Keratinocyte (primary cell): Measurements from ENCODE around the gene PRR14. TPM values are rescaled to one million over a fixed set of nuclear protein-coding genes. Genes with fewer than 3 reads are reported as not detected.
A peak's percentile ranks its signal among the peaks of the same experiment; 100 is the strongest.

Experiments
- DNase-seq: peaks from one replicate; pipeline ENCODE4 v3.0.0-alpha.2; 2011; ENCODE audit warnings: low read depth, missing footprints, low spot score
- FAIRE-seq: peaks from 2 replicates; lab custom pipeline; 2011; peaks lifted over from hg19 to GRCh38; lab: Jason Lieb, UNC
- H2AFZ ChIP-seq: 2 replicates; pipeline ENCODE4 v1.6.0; 2012; ENCODE audit warnings: low read length, control low read depth, inconsistent platforms; ENCODE audit not compliant: control insufficient read depth
- H3K27ac ChIP-seq: 2 replicates; pipeline ENCODE4 v1.5.1; 2011; ENCODE audit warnings: low read length; ENCODE audit not compliant: control insufficient read depth, insufficient read depth
- H3K27me3 ChIP-seq: 3 replicates; pipeline ENCODE4 v1.6.0; 2011; ENCODE audit warnings: low read length; ENCODE audit not compliant: control insufficient read depth, insufficient read depth; ENCODE audit errors: extremely low read depth
- H3K36me3 ChIP-seq, 2 experiments: 2 replicates in 1 of 2; 3 replicates in 1 of 2; pipeline ENCODE4 v1.5.1; 2011; ENCODE audit warnings: low read length in 2 of 2, mild to moderate bottlenecking in 1 of 2; ENCODE audit not compliant: control insufficient read depth in 2 of 2, insufficient read depth in 2 of 2; ENCODE audit errors: extremely low read depth in 1 of 2
- H3K4me1 ChIP-seq: 3 replicates; pipeline ENCODE4 v1.5.1; 2011; ENCODE audit warnings: low read length; ENCODE audit not compliant: control insufficient read depth, insufficient read depth; ENCODE audit errors: extremely low read depth
- H3K4me2 ChIP-seq: 3 replicates; pipeline ENCODE4 v1.6.0; 2011; ENCODE audit warnings: low read depth, low read length; ENCODE audit not compliant: control insufficient read depth, insufficient read depth; ENCODE audit errors: extremely low read depth
- H3K4me3 ChIP-seq, 3 experiments: fragments of 200-600 bp in 1 of 3; sonication (generic) in 1 of 3; 2 replicates in 2 of 3; 3 replicates in 1 of 3; pipeline ENCODE4 v1.5.1; 2011 to 2016; ENCODE audit warnings: low read length in 3 of 3, mild to moderate bottlenecking in 3 of 3, control low read depth in 2 of 3, inconsistent platforms in 1 of 3, low read depth in 1 of 3, mixed read lengths in 1 of 3, mixed run types in 1 of 3, moderate library complexity in 1 of 3; ENCODE audit not compliant: control insufficient read depth in 2 of 3, insufficient read depth in 2 of 3; ENCODE audit errors: extremely low read depth in 1 of 3
- H3K79me2 ChIP-seq: 2 replicates; pipeline ENCODE4 v1.6.0; 2012; ENCODE audit warnings: low read length; ENCODE audit not compliant: control insufficient read depth, insufficient read depth
- H3K9ac ChIP-seq: 3 replicates; pipeline ENCODE4 v1.6.0; 2011; ENCODE audit warnings: low read length; ENCODE audit not compliant: control insufficient read depth, insufficient read depth; ENCODE audit errors: extremely low read depth
- H3K9me1 ChIP-seq: 3 replicates; pipeline ENCODE4 v1.6.0; 2011; ENCODE audit warnings: low read length; ENCODE audit not compliant: control insufficient read depth, insufficient read depth; ENCODE audit errors: extremely low read depth
- H3K9me3 ChIP-seq: 2 replicates; pipeline ENCODE4 v1.5.1; 2012; ENCODE audit warnings: low read depth, low read length; ENCODE audit not compliant: control insufficient read depth
- H4K20me1 ChIP-seq: 3 replicates; pipeline ENCODE4 v1.6.0; 2011; ENCODE audit warnings: low read length; ENCODE audit not compliant: control insufficient read depth, insufficient read depth; ENCODE audit errors: extremely low read depth
- CTCF ChIP-seq, 3 experiments: IDR thresholded peaks in 1 of 3; conservative IDR thresholded peaks in 1 of 3; optimal IDR thresholded peaks in 1 of 3; 2 replicates in 2 of 3; 3 replicates in 1 of 3; pipeline versions ENCODE3 to v1.5.1; 2011; ENCODE audit warnings: low read length in 3 of 3, mild to moderate bottlenecking in 3 of 3, moderate library complexity in 2 of 3, control low read depth in 1 of 3, inconsistent platforms in 1 of 3; ENCODE audit not compliant: insufficient read depth in 2 of 3; ENCODE audit errors: extremely low read depth in 1 of 3
- EZH2 ChIP-seq: IDR thresholded peaks from one replicate; pipeline ENCODE4 v1.6.1; 2012; ENCODE audit warnings: inconsistent platforms, mild to moderate bottlenecking, low read length, moderate library complexity
- dilution Hi-C: fragments of 300-500 bp; cut with MboI; formaldehyde crosslinking; loops from one replicate; pipeline ENCODE4 v1.7.0; 2020; ENCODE audit warnings: low sequenced_read_pairs; ENCODE audit not compliant: extremely low pct_ligation_motif_present
- polyA plus RNA-seq, 5 experiments: library from polyadenylated mRNA; depleted of rRNA in 3 of 5; stranded (reverse) in 3 of 5; stranded (forward) in 1 of 5; unstranded in 1 of 5; fragments of >200 nt; gene quantifications; 1 replicate in 1 of 5; 2 replicates in 3 of 5; 3 replicates in 1 of 5; pipeline versions ENCODE4 v1.2.1 to v1.2.3, GENCODE V29; 2011 to 2012; ENCODE audit warnings: missing spikeins in 2 of 5, low read depth in 1 of 5, low replicate concordance in 1 of 5

PRR14 gene
- polyA plus RNA-seq, 1 donor (not counting 4 experiments of a cell fraction or from before 2014, with no cell fraction given): 7.4 TPM

- no peaks in the 10 kb centered on the region for H3K9me1 ChIP-seq
- no peaks in the 10 kb centered on the region for H3K9me3 ChIP-seq
- peaks cover 10 to 13% of the 10 kb centered on the region in 2 experiments for H3K36me3 ChIP-seq
- no peaks in the 10 kb centered on the region for H4K20me1 ChIP-seq
- no peak overlapping the region for H3K27ac ChIP-seq
- H3K79me2 ChIP-seq: peaks cover 4% of the 10 kb centered on the region
- no peak for TF ChIP-seq CTCF (optimal IDR thresholded peaks at IDR 0.05 in 1 of 3, IDR thresholded peaks at IDR 0.05 in 1 of 3, conservative IDR thresholded peaks at IDR 0.05 in 1 of 3; ENCODE audit: extremely low read depth in 1 of 3, insufficient read depth in 2 of 3, low read length in 3 of 3)
- TF ChIP-seq EZH2: no peak
- dilution Hi-C loops: no loop called here
- H3K27me3 ChIP-seq: no peaks in the 10 kb centered on the region
- H3K4me1 ChIP-seq: peaks cover 21% of the 10 kb centered on the region
- H3K4me2 ChIP-seq: no peak overlapping the region
- H3K9ac ChIP-seq: no peak overlapping the region
- H2AFZ ChIP-seq: no peak overlapping the region
- no peak overlapping the region for H3K4me3 ChIP-seq
- no peak for FAIRE-seq
- no peak for DNase-seq
Measured at GRCh38 chr16:30606004-30606403, 44.8 kb upstream of the PRR14 start.

GRCh38 chr16:30609002-30609925, 41.5 kb upstream of the PRR14 start:
- Histone ChIP-seq H3K27ac (peak overlapping the region; percentile 92), H3K4me2 (peak overlapping the region; percentile 69), H3K9me3 (no peaks in the 10 kb centered on the region), H4K20me1 (no peaks in the 10 kb centered on the region), H3K9ac (peak overlapping the region; percentile 97), H3K4me3 (peak overlapping the region; percentile 76 to 97 (median 96)), H3K36me3 (peaks cover 4 to 6% of the 10 kb centered on the region in 2 experiments), H3K79me2 (peaks cover 4% of the 10 kb centered on the region), H3K4me1 (peaks cover 7% of the 10 kb centered on the region), H3K27me3 (no peaks in the 10 kb centered on the region), H3K9me1 (no peaks in the 10 kb centered on the region), H2AFZ (peak overlapping the region; percentile 97)
- TF ChIP-seq EZH2 (no peak), CTCF (optimal IDR thresholded peaks at IDR 0.05 in 1 of 3, IDR thresholded peaks at IDR 0.05 in 1 of 3, conservative IDR thresholded peaks at IDR 0.05 in 1 of 3; ENCODE audit: extremely low read depth in 1 of 3, insufficient read depth in 2 of 3, low read length in 3 of 3) (no peak)
- FAIRE-seq (no peak), DNase-seq (no peak)
- dilution Hi-C loops: no loop called here
